Fibroblast of mammary gland (primary cell): Measurements from ENCODE around the gene CDK6.

Experiments
- DNase-seq: peaks from one replicate; pipeline ENCODE4 v3.0.0-alpha.2; 2010; ENCODE audit warnings: low read depth
- H3K4me3 ChIP-seq: 2 replicates; pipeline ENCODE4 v1.5.1; 2011; ENCODE audit warnings: low read depth, mild to moderate bottlenecking, low read length, moderate library complexity; ENCODE audit not compliant: control insufficient read depth
- CTCF ChIP-seq: conservative IDR thresholded peaks from 2 replicates; pipeline ENCODE4 v1.5.1; 2011; ENCODE audit warnings: low read depth, low read length, inconsistent platforms; ENCODE audit not compliant: control insufficient read depth, insufficient read depth

The CDK6 gene

GRCh38 chr7:92626281-92626809 lies 210.0 kb downstream of the CDK6 start:
- no peak for DNase-seq
- TF ChIP-seq CTCF, result no peak
- no peak overlapping the region for H3K4me3 ChIP-seq

- DNase-seq, result no peak
- no peak for TF ChIP-seq CTCF
Observed at GRCh38 chr7:92625617-92626016, 210.8 kb downstream of the CDK6 start.

GRCh38 chr7:92624298-92624996 lies 211.9 kb downstream of the CDK6 start:
- no peak for DNase-seq
- H3K4me3 ChIP-seq, result no peak overlapping the region
- no peak for TF ChIP-seq CTCF

More at GRCh38 chr7:92625617-92626016, 210.8 kb downstream of the CDK6 start:
- H3K4me3 ChIP-seq, result no peak overlapping the region

- no peak overlapping the region for H3K4me3 ChIP-seq
- DNase-seq, result no peak
- TF ChIP-seq CTCF, result no peak
Observed at GRCh38 chr7:92623544-92623943, 212.8 kb downstream of the CDK6 start.

- no peak overlapping the region for H3K4me3 ChIP-seq
- no peak for DNase-seq
- TF ChIP-seq CTCF, result no peak
Observed at GRCh38 chr7:92622685-92623084, 213.7 kb downstream of the CDK6 start.

- no peak overlapping the region for H3K4me3 ChIP-seq
- DNase-seq, result no peak
- TF ChIP-seq CTCF, result no peak
Observed at GRCh38 chr7:92622030-92622429, 214.3 kb downstream of the CDK6 start.
